ENCODE results near the gene DGCR6.
"Not testable (repeated sequence)": the region's sequence is repeated elsewhere in the genome, so short reads cannot be mapped to it uniquely, and the experiment has no call there.

The DGCR6 gene

GRCh38 chr22:18905540-18906409 is at the start of gene DGCR6:
DGCR6 (plus strand) TSS chr22:18906320; CDS start chr22:18906375, 55 bp downstream.
- no peak for DNase-seq

DNA sequence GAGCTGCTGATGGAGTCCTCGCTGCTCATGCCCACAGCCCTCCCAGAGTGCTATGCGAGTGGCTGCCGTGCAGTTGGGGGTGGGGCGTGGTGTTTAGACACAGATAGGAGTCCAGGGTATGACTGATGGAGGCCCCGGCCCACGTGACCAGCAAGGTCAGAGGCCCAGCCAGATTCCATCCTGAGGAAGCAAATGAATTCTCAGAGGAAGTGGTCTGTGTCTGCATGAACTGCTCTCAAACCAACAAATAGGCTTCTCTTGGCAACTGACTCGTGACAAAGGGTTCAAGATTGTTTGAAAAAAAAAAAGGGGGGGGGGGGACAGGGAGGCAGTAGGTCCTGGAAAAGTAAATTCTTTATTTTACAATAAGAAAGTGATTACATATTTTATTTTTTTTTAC is 46.8 kb upstream of the DGCR6 start:
- not testable (repeated sequence) for DNase-seq

DNA sequence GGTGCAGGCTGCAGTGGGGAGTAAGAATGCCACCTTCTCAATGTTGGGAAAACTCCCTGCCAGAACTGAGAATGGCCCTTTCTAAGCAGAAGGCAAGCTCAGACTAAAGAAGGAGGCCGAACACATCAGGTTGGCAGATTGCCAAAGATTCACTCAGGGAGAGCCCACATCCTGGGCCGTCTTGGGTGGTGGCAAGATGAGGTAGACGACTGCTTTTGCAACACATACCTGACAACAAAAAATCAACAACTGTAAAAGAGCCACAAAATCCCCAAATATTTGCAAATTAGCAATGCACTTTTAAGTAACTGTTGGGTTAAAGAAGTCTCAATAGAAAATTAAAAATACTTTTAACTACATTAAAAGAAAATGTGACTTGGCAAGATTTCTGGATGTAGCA is 24.9 kb upstream of the DGCR6 start:
- DNase-seq = peak; percentile 24

DNA sequence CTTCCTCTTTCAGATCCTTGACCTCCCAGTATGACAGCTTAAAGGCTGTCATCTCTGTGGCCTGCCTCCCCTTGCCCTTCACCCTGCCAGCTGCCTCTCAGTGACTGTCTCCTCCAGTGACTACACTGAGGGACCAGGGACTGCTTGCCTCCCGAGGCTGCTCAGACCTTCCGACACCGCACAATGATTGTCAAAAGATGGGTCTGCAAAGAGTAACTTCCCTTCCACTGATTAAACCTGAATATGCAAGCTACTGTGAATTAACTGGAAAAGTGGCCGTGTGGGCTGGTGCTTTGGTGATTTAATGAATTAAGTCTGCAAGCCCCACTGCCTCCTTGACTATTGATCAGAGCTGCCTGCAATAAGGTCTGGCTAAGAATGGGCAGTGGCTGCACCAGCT is 21.7 kb upstream of the DGCR6 start:
- DNase-seq = not testable (repeated sequence)

- no peak for DNase-seq
These were observed 18.0 kb upstream of the DGCR6 start for GRCh38 chr22:18888115-18888514.

DNA sequence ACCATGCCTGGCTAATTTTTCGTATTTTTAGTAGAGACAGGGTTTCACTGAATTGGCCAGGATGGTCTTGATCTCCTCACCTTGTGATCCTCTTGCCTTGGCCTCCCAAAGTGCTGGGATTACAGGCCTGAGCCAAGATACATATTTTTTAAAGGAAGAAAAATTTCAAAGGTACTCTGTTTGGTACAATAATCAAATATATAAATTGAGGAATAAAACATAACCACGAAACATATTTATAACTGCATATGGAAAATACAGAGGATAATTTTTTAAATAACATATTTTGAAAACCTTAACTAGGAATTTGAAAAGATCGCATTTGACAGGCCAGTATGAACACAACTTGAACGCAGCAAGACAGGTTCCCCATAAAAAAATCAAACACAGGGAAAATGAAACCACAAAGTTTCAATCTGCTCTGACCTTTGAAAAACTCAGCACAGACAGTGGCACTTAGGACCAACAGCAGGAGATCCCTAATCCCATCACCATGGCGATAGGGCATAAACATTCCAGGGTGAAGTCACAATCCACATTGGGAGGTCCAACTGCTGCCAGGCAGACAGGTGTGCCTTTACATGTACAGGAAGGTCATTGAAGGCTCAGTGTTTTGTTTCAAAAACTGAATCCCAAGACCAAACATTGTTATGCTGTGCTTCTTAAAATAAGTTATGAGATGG is 15.5 kb upstream of the DGCR6 start:
- DNase-seq = not testable (repeated sequence)

- not testable (repeated sequence) for DNase-seq
These were observed 12.3 kb upstream of the DGCR6 start for GRCh38 chr22:18893775-18894174.

DNA sequence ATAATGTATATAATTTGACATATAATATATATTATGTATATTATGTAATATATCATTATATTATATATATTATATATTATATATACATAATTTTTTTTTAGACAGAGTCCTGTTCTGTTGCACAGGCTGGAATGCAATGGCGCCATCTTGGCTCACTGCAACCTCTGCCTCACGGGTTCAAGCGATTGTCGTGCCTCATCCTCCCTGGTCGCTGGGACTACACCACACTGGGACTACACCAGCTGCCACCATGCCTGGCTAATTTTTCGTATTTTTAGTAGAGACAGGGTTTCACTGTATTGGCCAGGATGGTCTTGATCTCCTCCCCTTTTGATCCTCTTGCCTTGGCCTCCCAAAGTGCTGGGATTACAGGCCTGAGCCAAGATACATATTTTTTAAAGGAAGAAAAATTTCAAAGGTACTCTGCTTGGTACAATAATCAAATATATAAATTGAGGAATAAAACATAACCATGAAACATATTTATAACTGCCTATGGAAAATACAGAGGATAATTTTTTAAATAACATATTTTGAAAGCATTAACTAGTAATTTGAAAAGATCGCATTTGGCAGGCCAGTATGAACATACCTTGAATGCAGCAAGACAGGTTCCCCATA is 10.0 kb upstream of the DGCR6 start:
- not testable (repeated sequence) for DNase-seq

DNA sequence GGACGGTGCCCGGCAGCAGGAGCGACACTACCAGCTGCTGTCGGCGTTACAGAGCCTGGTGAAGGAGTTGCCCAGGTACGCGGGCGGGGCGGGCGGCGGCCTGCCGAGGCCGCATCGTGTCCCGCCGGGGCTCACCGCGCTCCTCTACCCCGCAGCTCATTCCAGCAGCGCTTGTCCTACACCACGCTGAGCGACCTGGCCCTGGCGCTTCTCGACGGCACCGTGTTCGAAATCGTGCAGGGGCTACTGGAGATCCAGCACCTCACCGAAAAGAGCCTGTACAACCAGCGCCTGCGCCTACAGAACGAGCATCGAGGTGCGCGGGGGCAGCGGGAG is 258 bp downstream of the DGCR6 start:
- DNase-seq = not testable (repeated sequence)

DNA sequence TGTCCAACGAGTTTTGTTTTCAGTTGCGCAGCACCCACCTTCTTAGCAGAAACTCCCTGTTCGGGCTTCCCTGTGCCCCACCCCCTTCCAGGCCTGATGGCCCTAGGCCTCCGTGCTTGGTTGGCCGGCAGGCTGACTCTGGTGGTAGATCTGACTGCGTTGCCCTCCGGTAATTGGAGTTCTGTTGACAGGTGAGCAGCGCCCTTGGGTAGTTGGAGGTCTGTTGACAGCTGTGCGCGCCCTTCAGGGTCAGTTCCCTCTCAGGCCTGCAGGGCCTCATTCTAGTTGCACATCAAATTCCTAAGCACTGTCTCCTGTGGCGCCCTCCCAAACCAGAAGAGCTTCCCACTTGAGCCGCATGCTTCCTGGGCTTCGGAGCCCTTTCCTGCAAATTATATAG is 776 bp downstream of the DGCR6 start:
- DNase-seq = no peak

DNA sequence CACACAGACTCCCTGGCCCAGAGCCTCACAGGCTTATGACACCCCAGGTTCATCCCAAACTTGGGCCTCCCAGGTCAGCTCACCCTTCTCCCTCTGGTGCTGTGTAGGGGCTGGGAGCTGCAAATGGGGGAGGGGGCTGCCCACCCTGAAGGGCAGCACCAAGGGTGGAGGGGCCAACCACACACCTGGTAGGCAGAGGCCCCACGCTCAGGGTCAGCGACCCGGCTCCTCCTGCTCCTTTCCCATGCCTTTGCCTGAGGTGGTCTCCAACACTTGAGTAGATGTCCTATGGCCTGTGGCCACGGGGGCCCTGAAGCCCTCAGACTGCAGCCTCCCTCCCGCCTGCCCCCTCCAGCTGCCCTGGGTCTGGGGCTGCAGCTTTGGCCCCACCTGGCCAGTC is 3.4 kb downstream of the DGCR6 start:
- no peak for DNase-seq

DNA sequence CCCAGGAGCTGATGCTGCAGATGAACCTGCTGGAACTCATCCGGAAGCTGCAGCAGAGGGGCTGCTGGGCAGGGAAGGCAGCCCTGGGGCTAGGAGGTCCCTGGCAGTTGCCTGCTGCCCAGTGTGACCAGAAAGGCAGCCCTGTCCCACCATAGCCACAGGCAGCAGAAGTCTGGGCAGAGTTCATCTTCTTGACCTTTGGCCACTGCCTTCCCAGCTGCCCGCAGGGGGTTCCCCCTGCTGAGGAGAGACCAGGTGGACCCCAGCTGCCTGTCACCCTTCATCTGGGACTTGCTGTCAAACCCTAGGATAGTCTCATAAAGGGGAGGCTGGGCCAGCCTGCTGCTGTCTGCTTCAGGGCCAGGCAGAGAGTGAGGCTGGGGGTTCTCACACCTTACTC is 5.4 kb downstream of the DGCR6 start:
- DNase-seq = not testable (repeated sequence)

- not testable (repeated sequence) for DNase-seq
These were observed 6.3 kb downstream of the DGCR6 start for GRCh38 chr22:18912264-18912946.

GRCh38 chr22:18914558-18914957 is 8.4 kb downstream of the DGCR6 start:
- DNase-seq = not testable (repeated sequence)

GRCh38 chr22:18915550-18915949 is 9.4 kb downstream of the DGCR6 start:
- not testable (repeated sequence) for DNase-seq

GRCh38 chr22:18917818-18918217 is 11.7 kb downstream of the DGCR6 start:
- not testable (repeated sequence) for DNase-seq

DNA sequence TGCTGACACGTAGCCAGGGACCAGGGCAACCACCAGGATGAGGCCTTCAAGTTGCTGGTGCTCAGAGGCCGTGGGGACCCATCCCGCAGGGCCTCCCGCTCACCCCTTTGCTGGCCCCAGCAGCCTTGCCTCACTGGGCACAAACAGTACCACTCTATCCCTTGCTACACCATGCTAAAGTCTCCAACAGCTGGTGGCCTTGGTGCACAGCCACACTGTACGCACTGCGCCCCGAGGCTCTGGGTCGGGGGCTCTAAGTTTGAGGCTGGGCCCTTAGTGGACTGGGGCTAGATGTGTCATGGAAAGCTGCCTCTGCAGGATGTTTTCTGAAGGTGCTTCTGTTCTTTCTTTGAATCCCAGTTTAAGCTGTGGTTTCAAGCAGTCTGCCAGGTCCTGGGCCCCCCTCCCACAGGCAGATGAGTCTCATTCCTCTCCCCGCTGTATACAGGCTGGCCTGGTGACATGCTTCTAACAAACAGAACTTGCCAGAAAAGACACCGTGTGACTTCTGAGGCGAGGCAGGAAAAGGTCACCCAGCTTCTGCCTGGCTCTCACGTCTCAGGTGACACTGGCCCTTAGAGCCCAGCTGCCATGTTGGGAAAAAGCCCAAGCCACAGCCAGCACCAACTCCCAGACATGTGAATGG is 14.3 kb downstream of the DGCR6 start:
- not testable (repeated sequence) for DNase-seq

GRCh38 chr22:18925368-18926064 is 19.4 kb downstream of the DGCR6 start:
- no peak for DNase-seq

DNA sequence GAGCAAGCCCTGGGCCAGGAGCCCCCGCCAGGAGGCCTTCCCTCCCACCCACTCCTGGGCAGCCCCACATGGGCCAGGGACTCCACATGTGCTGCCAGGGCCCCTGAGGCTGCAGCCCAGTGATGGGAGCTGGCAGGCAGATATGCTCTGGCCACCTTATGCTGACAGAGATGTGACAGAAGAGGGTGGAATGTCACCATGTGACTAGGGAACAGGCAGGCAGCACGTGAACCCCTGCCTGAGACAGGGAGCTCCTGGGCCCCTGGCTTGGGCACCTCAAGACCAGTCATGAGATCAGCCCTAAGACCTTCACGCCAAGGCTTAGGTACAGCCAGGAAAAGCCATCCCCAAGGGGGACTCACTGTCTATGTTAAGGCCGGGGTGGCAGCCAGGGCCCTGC is 20.9 kb downstream of the DGCR6 start:
- no peak for DNase-seq

DNA sequence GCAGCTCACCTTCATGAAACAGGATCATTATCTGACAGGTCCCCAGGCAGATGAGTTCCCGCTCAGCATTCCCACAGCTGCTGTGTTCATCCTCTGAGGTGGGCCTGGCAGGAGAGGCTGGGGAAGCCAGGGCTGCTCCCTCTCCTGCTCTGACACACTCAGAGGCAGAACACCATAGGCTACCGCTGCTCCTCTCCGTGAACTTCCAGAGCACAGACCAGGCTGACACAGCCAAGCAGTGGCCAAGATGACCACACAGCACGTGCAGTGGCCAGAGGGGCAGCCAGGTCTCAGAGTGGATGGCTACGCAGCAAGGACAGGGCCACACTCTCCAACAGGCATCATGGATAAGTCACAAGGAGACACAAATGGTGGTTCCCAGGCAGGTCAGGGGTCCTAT is 21.5 kb downstream of the DGCR6 start:
- no peak for DNase-seq

DNA sequence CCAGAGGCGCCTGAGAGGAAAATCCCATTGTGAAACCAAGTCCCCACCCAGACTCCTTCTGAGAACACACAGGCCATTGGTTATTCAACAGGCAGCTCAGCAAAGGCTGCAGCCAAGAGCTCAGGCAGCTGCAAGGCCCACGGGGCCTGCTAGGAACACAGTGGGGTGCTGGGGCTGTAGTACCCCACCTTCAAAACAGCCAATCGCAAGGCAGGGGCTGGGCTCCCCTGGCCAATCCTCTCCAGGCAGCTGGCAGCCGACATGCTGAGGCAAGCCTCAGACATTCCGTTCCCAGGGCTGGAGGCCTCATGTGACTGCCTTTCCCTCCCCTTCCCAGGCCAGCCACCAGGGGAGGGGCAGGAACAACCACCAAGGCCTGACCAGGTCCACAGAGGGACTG is 23.3 kb downstream of the DGCR6 start:
- DNase-seq = no peak

All from hematopoietic multipotent progenitor cell treated with erythropoietin and hydrocortisone succinate and interleukin-3 and kit ligand, for 6 days (in vitro differentiated cells).